NCI-H1092 treated with DMSO at 0.1 percent for 48 hours (cell line): ENCODE results near the gene CAMK2G.

Experiments
- DNase-seq: peaks from one replicate; lab custom pipeline; 2025; lab: John Stamatoyannopoulos, UW

Gene CAMK2G

DNA sequence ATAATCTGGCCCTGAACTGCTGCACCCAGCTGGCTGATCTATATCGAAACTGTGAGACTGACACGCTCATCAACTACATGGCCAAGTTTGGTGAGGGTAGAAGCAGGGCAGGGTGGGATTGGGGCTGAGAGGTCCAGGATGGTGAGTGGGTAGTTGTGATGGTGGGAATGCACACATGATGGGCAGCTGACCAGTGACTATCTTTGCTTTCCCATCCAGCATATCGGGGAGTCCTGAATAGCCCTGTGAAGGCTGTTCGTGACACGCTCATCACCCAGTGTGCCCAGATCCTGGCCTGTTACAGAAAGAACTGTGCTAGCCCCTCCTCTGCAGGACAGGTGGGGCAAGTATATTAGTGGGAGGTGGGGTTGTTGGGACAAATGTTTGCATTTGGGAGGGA, 105.0 kb downstream of the CAMK2G start:
- no peak for DNase-seq

DNA sequence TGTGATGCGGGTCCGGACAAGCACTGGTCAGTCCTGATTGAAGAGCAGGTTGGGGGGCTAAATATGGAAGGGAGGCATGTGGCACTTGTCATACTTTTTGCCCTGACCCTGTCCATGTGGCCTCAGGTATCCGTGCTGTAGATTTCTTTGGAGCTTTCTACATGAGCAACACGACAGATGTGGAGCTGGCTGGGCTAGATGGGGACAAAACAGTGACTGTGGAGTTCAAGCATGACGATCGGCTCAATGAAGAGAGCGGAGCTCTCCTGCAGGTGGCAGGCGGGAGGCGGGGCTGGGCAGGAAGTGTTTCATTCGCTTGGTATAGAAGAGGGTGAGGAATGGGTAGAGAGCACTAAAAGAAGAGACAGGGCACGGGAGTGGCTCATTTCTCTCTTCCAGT, 105.5 kb downstream of the CAMK2G start:
- no peak for DNase-seq

DNA sequence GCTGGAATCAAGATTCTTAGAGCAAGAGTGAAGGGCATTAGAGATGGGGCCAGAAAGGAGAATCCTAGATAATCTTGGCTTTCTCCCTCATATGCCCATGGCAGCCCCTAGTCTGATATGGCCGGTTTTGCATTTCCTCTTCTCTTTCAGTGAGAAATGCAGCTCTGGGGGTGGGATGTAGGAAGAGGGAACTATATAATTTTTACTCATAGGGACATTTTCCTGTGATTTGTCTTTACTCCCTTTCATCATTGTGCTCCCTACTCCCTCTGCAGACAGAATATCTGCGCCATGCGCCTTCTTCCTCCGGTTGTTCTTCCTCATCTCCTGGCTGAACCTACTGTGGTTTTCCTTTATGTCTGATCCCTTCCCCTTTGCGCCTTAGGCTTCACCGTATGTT, 109.3 kb downstream of the CAMK2G start:
- DNase-seq = no peak

DNA sequence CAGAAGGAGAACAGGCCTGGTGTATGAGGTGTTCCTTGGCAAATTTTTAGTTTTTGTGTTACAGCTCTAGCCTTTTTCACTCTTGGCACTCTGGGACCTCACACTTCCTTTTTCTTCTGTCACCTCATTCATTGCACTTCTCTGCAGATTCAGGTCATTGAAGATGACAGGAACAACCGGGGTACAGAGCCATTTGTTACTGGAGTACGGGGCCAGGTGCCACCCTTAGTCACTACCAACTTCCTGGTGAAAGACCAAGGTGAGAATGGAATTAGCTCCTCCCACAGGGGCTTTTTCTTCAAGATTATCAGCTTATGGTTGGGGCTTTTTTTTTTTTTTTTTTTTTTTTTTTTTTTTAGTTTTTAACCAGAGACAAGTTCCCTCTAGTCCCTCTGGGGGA, 111.0 kb downstream of the CAMK2G start:
- no peak for DNase-seq

DNA sequence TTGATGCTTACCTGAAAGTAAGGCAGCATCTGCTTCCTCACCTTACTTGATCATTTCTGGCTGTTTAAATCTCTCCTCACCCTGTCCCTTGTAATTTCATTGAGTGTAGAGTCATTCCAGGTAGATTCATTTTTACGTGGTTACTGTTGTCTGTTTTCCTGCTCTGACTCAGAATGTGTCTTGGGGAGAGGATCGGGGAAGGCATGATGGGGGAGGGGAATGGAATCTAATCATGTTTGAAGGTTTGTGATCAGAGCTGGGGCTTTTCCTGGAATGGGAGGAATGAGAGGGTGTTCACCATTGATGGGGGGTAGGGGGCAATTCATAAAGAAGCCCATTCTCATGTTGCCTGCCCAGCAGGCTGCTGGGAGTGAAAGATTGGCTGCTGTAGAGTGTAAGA, 111.4 kb downstream of the CAMK2G start:
- no peak for DNase-seq
